22Rv1 (cell line): Measurements from ENCODE around the gene SPRYD7.

Source experiments
- CTCF ChIP-seq: fragments of 450-650 bp; IDR thresholded peaks from 2 replicates; pipeline ENCODE4 v1.5.1; 2017; ENCODE audit warnings: mild to moderate bottlenecking
- ZFX ChIP-seq: fragments of 450-650 bp; IDR thresholded peaks from 2 replicates; pipeline ENCODE4 v1.6.1; 2017; ENCODE audit warnings: antibody characterized with exemption, borderline replicate concordance

GRCh38 chr13:49914947-49915346 is 21.2 kb downstream of the SPRYD7 start:
- TF ChIP-seq CTCF (no peak), ZFX (no peak)
